Activated naive CD8-positive, alpha-beta T cell treated with anti-CD3 and anti-CD28 coated beads for 36 hours (primary cell): ENCODE data around the gene AOC1. TPM values are rescaled to one million over a fixed set of nuclear protein-coding genes. Genes with fewer than 3 reads are reported as not detected.
"Not testable (repeated sequence)": the region's sequence is repeated elsewhere in the genome, so short reads cannot be mapped to it uniquely, and the experiment has no call there.

Experiments used
- DNase-seq: peaks from one replicate; pipeline ENCODE4 v3.0.0; 2021
- H3K27ac Mint-ChIP-seq: one replicate; pipeline ENCODE4 v1.8.0; 2022; ENCODE audit warnings: mild to moderate bottlenecking, moderate library complexity, mixed read lengths
- H3K27me3 Mint-ChIP-seq: one replicate; pipeline ENCODE4 v1.8.0; 2022; ENCODE audit warnings: mild to moderate bottlenecking, mixed read lengths
- H3K36me3 Mint-ChIP-seq: one replicate; pipeline ENCODE4 v1.8.0; 2021; ENCODE audit warnings: mild to moderate bottlenecking, mixed read lengths
- H3K4me1 Mint-ChIP-seq: one replicate; pipeline ENCODE4 v1.8.0; 2021; ENCODE audit warnings: mixed read lengths
- H3K4me3 Mint-ChIP-seq: one replicate; pipeline ENCODE4 v1.8.0; 2022; ENCODE audit warnings: mild to moderate bottlenecking, moderate library complexity, mixed read lengths
- H3K9me3 Mint-ChIP-seq: one replicate; pipeline ENCODE4 v1.8.0; 2022; ENCODE audit warnings: mixed read lengths
- total RNA-seq, 2 experiments: library from RNA; stranded (reverse); gene quantifications; one replicate each; pipeline ENCODE4 v1.2.3, GENCODE V29; 2021

AOC1 gene
- total RNA-seq = not detected

GRCh38 chr7:150852371-150852905, at the start of gene AOC1:
Gene AOC1, plus strand, starts transcription at chr7:150852517. Its CDS starts 3,954 bp downstream, at chr7:150856471.
- Mint-ChIP-seq H3K9me3 (no peaks in the 10 kb centered on the region), H3K4me1 (no peaks in the 10 kb centered on the region), H3K4me3 (no peak within 1 kb of the TSS), H3K27ac (no peak within 1 kb of the TSS), H3K36me3 (no peaks in the 10 kb centered on the region), H3K27me3 (peaks cover 26% of the 10 kb centered on the region)
- no peak for DNase-seq

- Mint-ChIP-seq H3K27ac (no peak overlapping the region), H3K4me1 (peaks cover 1% of the 10 kb centered on the region), H3K9me3 (no peaks in the 10 kb centered on the region), H3K4me3 (no peak overlapping the region), H3K27me3 (peaks cover 51% of the 10 kb centered on the region), H3K36me3 (no peaks in the 10 kb centered on the region)
- no peak for DNase-seq
Measured at GRCh38 chr7:150803161-150803860, 49.0 kb upstream of the AOC1 start.

- Mint-ChIP-seq H3K4me1 (peaks cover 1% of the 10 kb centered on the region), H3K36me3 (no peaks in the 10 kb centered on the region), H3K27ac (no peak overlapping the region), H3K27me3 (peaks cover 43% of the 10 kb centered on the region), H3K9me3 (no peaks in the 10 kb centered on the region), H3K4me3 (no peak overlapping the region)
- DNase-seq = no peak
Measured at GRCh38 chr7:150804802-150805201, 47.5 kb upstream of the AOC1 start.

- no peak overlapping the region for H3K4me3 Mint-ChIP-seq
Measured at GRCh38 chr7:150805864-150806263, 46.5 kb upstream of the AOC1 start.

DNA sequence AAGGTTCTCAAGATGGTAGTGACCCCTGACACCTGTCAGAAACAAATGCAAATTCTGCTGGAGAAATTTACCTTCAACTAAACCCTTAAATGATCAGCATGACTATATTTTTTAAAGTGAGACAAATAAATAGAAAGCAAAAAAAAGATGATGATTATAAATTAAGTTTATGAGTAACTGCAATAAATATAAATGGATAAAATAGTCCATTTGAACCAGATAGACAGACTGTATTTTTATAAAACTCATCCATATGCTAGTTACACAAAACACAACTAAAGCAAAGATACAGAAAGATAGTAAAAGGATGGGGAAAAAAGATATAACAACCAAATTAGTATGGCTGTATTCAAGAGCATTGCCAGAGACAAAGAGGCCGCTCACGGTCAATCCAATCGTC, 45.9 kb upstream of the AOC1 start:
- no peak overlapping the region for H3K27ac Mint-ChIP-seq
- H3K27me3 Mint-ChIP-seq = peaks cover 31% of the 10 kb centered on the region
- H3K36me3 Mint-ChIP-seq = no peaks in the 10 kb centered on the region
- no peak for DNase-seq
- no peaks in the 10 kb centered on the region for H3K4me1 Mint-ChIP-seq
- H3K9me3 Mint-ChIP-seq = no peaks in the 10 kb centered on the region
- no peak overlapping the region for H3K4me3 Mint-ChIP-seq

More at GRCh38 chr7:150805864-150806263, 46.5 kb upstream of the AOC1 start:
- no peaks in the 10 kb centered on the region for H3K9me3 Mint-ChIP-seq
- H3K27ac Mint-ChIP-seq = no peak overlapping the region
- H3K4me1 Mint-ChIP-seq = peaks cover 1% of the 10 kb centered on the region
- H3K27me3 Mint-ChIP-seq = peaks cover 37% of the 10 kb centered on the region
- H3K36me3 Mint-ChIP-seq = no peaks in the 10 kb centered on the region
- no peak for DNase-seq

DNA sequence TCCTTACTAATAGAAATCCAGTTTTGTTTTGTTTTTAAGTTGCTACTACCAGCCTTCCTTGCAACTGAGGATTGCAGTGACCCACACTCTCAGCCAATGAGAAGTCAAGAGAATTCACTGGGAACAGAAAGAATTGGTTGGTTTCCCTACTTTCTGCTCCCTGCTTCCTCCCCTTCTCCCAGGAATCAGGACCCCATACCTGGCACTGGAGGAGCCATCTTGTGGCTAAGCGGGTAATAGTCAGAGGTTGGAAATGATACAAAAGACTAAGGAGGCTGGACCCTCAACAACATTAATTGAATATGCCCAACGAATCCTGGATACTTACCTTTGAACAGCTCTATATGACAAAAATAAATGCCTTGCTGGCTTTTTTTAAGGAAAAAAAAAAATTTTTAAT, 45.5 kb upstream of the AOC1 start:
- no peaks in the 10 kb centered on the region for H3K4me1 Mint-ChIP-seq
- H3K9me3 Mint-ChIP-seq = no peaks in the 10 kb centered on the region
- no peak overlapping the region for H3K27ac Mint-ChIP-seq
- DNase-seq = no peak
- H3K4me3 Mint-ChIP-seq = no peak overlapping the region
- H3K36me3 Mint-ChIP-seq = no peaks in the 10 kb centered on the region
- peaks cover 27% of the 10 kb centered on the region for H3K27me3 Mint-ChIP-seq

- not testable (repeated sequence) for H3K9me3 Mint-ChIP-seq, H3K36me3 Mint-ChIP-seq, H3K4me1 Mint-ChIP-seq, H3K4me3 Mint-ChIP-seq, H3K27ac Mint-ChIP-seq, DNase-seq
- H3K27me3 Mint-ChIP-seq = peaks cover 26% of the 10 kb centered on the region
Measured at GRCh38 chr7:150807616-150808438, 44.5 kb upstream of the AOC1 start.

- Mint-ChIP-seq H3K4me3 (no peak overlapping the region), H3K9me3 (peaks cover 11% of the 10 kb centered on the region), H3K36me3 (no peaks in the 10 kb centered on the region), H3K27me3 (peaks cover 41% of the 10 kb centered on the region), H3K4me1 (no peaks in the 10 kb centered on the region), H3K27ac (no peak overlapping the region)
- DNase-seq = no peak
Measured at GRCh38 chr7:150814328-150815001, 37.9 kb upstream of the AOC1 start.

DNA sequence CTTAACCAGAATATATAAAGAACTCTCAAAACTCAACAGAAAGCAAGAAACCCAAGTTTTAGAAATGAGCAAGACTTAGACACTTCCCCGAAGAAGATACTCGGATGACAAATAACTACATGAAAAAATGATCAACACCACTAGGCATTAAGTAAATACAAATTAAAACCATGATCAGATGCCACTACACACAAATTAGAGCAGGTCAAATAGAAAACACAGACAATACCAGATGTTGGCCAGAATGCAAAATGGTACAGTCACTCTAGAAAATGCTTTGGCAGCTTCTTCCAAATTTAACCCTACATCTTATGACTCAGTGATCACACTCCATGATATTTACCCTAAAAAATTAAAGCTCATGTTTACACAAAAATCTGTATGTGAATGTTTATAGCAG, 33.3 kb upstream of the AOC1 start:
- H3K27me3 Mint-ChIP-seq = peaks cover 35% of the 10 kb centered on the region
- H3K27ac Mint-ChIP-seq = no peak overlapping the region
- no peaks in the 10 kb centered on the region for H3K4me1 Mint-ChIP-seq
- H3K4me3 Mint-ChIP-seq = no peak overlapping the region
- H3K9me3 Mint-ChIP-seq = peaks cover 11% of the 10 kb centered on the region
- no peaks in the 10 kb centered on the region for H3K36me3 Mint-ChIP-seq
- DNase-seq = no peak

GRCh38 chr7:150820148-150820547, 32.2 kb upstream of the AOC1 start:
- H3K27me3 Mint-ChIP-seq = peaks cover 35% of the 10 kb centered on the region
- no peak overlapping the region for H3K27ac Mint-ChIP-seq
- peaks cover 11% of the 10 kb centered on the region for H3K9me3 Mint-ChIP-seq

DNA sequence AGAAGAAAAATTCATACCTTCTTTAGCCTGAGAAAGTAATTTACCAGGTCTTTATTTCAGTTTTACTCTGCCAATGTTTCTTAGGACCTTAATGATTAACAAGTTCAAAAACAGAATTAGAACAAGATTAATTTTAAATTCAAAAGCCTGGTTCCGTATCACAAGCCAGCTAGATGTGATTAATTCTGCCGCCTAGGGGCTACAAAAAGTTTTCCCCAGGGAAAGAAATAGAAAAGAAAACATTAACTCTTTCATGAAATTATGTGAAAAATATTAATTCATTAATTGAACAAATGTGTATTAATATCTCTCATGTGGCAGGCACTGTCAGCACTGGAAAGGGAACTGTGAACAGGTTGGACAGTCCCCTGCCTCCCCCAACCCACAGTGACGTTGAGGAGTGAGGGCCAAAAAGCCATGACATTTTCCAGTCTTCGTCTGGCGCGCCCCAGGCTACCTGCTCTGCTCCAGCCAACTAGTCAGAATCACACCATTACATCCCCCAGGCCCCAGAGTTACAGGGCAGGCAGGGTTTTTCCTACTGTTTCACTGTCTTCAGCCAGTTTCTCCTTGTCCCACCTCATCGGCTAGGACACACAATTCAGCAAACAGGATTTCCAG, 31.6 kb upstream of the AOC1 start:
- no peak overlapping the region for H3K27ac Mint-ChIP-seq
- H3K27me3 Mint-ChIP-seq = peaks cover 33% of the 10 kb centered on the region
- no peaks in the 10 kb centered on the region for H3K4me1 Mint-ChIP-seq
- H3K36me3 Mint-ChIP-seq = no peaks in the 10 kb centered on the region
- peaks cover 9% of the 10 kb centered on the region for H3K9me3 Mint-ChIP-seq
- no peak overlapping the region for H3K4me3 Mint-ChIP-seq
- no peak for DNase-seq

More at GRCh38 chr7:150820148-150820547, 32.2 kb upstream of the AOC1 start:
- H3K4me1 Mint-ChIP-seq = no peaks in the 10 kb centered on the region
- DNase-seq = no peak
- no peaks in the 10 kb centered on the region for H3K36me3 Mint-ChIP-seq
- no peak overlapping the region for H3K4me3 Mint-ChIP-seq

- peaks cover 22% of the 10 kb centered on the region for H3K27me3 Mint-ChIP-seq
- no peaks in the 10 kb centered on the region for H3K4me1 Mint-ChIP-seq
Measured at GRCh38 chr7:150823043-150823442, 29.3 kb upstream of the AOC1 start.

DNA sequence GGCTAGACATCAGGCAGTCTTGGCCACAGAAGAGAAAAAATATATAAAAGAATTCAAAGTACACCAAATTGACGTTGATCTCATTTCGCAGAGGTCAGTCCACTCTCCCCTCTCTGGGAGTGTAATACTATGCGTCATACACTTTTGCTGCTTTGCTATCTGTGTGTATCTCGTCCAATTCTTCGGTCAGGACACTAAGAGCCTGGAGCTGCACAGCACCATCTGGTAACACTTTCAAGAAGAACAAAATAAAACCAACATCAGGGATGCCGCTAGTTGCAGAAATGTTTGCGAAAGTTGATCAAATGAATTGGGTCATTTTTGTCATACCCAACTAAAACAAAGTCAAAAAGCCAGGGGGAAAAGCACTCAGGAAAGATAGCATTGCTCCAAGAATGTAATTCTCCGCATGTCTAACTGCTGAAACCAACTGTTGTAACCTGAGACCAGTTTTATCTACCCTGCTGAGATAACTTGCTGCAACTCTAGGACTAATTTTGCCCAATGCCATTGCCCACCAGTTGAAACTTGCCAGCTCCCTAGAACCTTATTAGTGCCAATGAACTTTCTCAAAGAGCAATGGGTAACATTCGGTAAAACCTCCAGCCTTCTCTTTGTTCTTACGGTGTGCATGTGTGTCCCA, 28.7 kb upstream of the AOC1 start:
- H3K4me3 Mint-ChIP-seq = no peak overlapping the region
- peaks cover 23% of the 10 kb centered on the region for H3K27me3 Mint-ChIP-seq
- H3K9me3 Mint-ChIP-seq = no peaks in the 10 kb centered on the region
- H3K36me3 Mint-ChIP-seq = no peaks in the 10 kb centered on the region
- no peak for DNase-seq
- no peak overlapping the region for H3K27ac Mint-ChIP-seq
- no peaks in the 10 kb centered on the region for H3K4me1 Mint-ChIP-seq

More at GRCh38 chr7:150823043-150823442, 29.3 kb upstream of the AOC1 start:
- H3K27ac Mint-ChIP-seq = no peak overlapping the region
- no peaks in the 10 kb centered on the region for H3K36me3 Mint-ChIP-seq
- no peak for DNase-seq
- H3K4me3 Mint-ChIP-seq = no peak overlapping the region
- H3K9me3 Mint-ChIP-seq = no peaks in the 10 kb centered on the region

GRCh38 chr7:150824379-150825177, 27.7 kb upstream of the AOC1 start:
- H3K36me3 Mint-ChIP-seq = no peaks in the 10 kb centered on the region
- no peak overlapping the region for H3K27ac Mint-ChIP-seq
- DNase-seq = no peak
- peaks cover 24% of the 10 kb centered on the region for H3K27me3 Mint-ChIP-seq
- H3K9me3 Mint-ChIP-seq = no peaks in the 10 kb centered on the region
- H3K4me1 Mint-ChIP-seq = no peaks in the 10 kb centered on the region
- H3K4me3 Mint-ChIP-seq = no peak overlapping the region
